SHP77 treated with DMSO at 0.1 percent for 48 hours (cell line): Measurements from ENCODE around the gene TMEM26.
"Not testable (repeated sequence)": the region's sequence is repeated elsewhere in the genome, so short reads cannot be mapped to it uniquely, and the experiment has no call there.

Experiments used
- DNase-seq: peaks from one replicate; lab custom pipeline; 2025; lab: John Stamatoyannopoulos, UW

The TMEM26 gene

GRCh38 chr10:61398366-61399129, 54.6 kb downstream of the TMEM26 start:
- DNase-seq = no peak

- DNase-seq = no peak
Measured at GRCh38 chr10:61397175-61397986, 55.8 kb downstream of the TMEM26 start.

GRCh38 chr10:61391281-61391680, 61.9 kb downstream of the TMEM26 start:
- DNase-seq = no peak

- DNase-seq = no peak
Measured at GRCh38 chr10:61390851-61391250, 62.3 kb downstream of the TMEM26 start.

- no peak for DNase-seq
Measured at GRCh38 chr10:61389887-61390286, 63.3 kb downstream of the TMEM26 start.

GRCh38 chr10:61388986-61389385, 64.2 kb downstream of the TMEM26 start:
- DNase-seq = not testable (repeated sequence)

- DNase-seq = no peak
Measured at GRCh38 chr10:61385231-61386001, 67.8 kb downstream of the TMEM26 start.

GRCh38 chr10:61381153-61381552, 72.0 kb downstream of the TMEM26 start:
- DNase-seq = not testable (repeated sequence)

GRCh38 chr10:61378865-61379264, 74.3 kb downstream of the TMEM26 start:
- no peak for DNase-seq

- no peak for DNase-seq
Measured at GRCh38 chr10:61376908-61377368, 76.2 kb downstream of the TMEM26 start.

GRCh38 chr10:61376377-61376776, 76.8 kb downstream of the TMEM26 start:
- no peak for DNase-seq

GRCh38 chr10:61366365-61366764, 86.8 kb downstream of the TMEM26 start:
- DNase-seq = no peak

- DNase-seq = no peak
Measured at GRCh38 chr10:61364619-61365018, 88.6 kb downstream of the TMEM26 start.

- DNase-seq = no peak
Measured at GRCh38 chr10:61363006-61363405, 90.2 kb downstream of the TMEM26 start.

- DNase-seq = no peak
Measured at GRCh38 chr10:61359452-61359851, 93.7 kb downstream of the TMEM26 start.

GRCh38 chr10:61357687-61358086, 95.5 kb downstream of the TMEM26 start:
- DNase-seq = no peak
